ENCODE measurements around the gene SREBF1. TPM values are rescaled to one million over a fixed set of nuclear protein-coding genes. Genes with fewer than 3 reads are reported as not detected.

The SREBF1 gene
- total and polyA plus RNA-seq, 2 of the 8 experiments (the other 6 are each of a cell fraction or from before 2014, with no cell fraction given): 28.6 to 70.8 TPM

GRCh38 chr17:17866897-17867296 is 30.1 kb upstream of the SREBF1 start (continued):
- TF ChIP-seq CHD7 (IDR thresholded peaks at IDR 0.05; ENCODE audit: insufficient replicate concordance, low read length) (no peak), HDAC6 (IDR thresholded peaks at IDR 0.05; ENCODE audit: low read depth, low read length) (no peak), RNF2 (IDR thresholded peaks at IDR 0.05; ENCODE audit: borderline replicate concordance, low read depth, low read length, missing control alignments, poor library complexity, severe bottlenecking) (no peak), POLR2AphosphoS5 (IDR thresholded peaks at IDR 0.05; ENCODE audit: low read depth, low read length) (no peak), CBX5 (IDR thresholded peaks at IDR 0.05; ENCODE audit: low read depth, low read length) (no peak), POLR2A (IDR thresholded peaks at IDR 0.05; ENCODE audit: control extremely low read depth in 1 of 2, low read depth in 2 of 2, low read length in 2 of 2) (no peak), YY1 (IDR thresholded peaks at IDR 0.05; ENCODE audit: low read depth, low read length) (no peak), RFX5 (IDR thresholded peaks at IDR 0.05; ENCODE audit: borderline replicate concordance, low read depth, low read length) (no peak)
